Activated T-helper 1 cell treated with anti-CD3 and anti-CD28 coated beads, Interleukin-12 subunit alpha, Interleukin-12 subunit beta, Interleukin-2, Interleukin-4 antibody, amounts not matched to agents 30 ng/mL and 10 ng/mL and 1 ng/mL, durations not matched to agents 14 hours and 24 hours and 36 hours (primary cell): ENCODE measurements around the gene UXS1. TPM values are rescaled to one million over a fixed set of nuclear protein-coding genes. Genes with fewer than 3 reads are reported as not detected.
A peak's percentile ranks its signal among the peaks of the same experiment; 100 is the strongest.

Source experiments
- DNase-seq: peaks from one replicate; pipeline ENCODE4 v3.0.0; 2021; ENCODE audit warnings: low spot score
- H3K27ac Mint-ChIP-seq: one replicate; pipeline ENCODE4 v1.8.0; 2021; ENCODE audit warnings: mild to moderate bottlenecking, mixed read lengths
- H3K27me3 Mint-ChIP-seq: one replicate; pipeline ENCODE4 v1.8.0; 2022; ENCODE audit warnings: mild to moderate bottlenecking, moderate library complexity, mixed read lengths; ENCODE audit not compliant: insufficient read depth
- H3K36me3 Mint-ChIP-seq: one replicate; pipeline ENCODE4 v1.8.0; 2021; ENCODE audit warnings: low read depth, mixed read lengths
- H3K4me1 Mint-ChIP-seq: one replicate; pipeline ENCODE4 v1.8.0; 2021; ENCODE audit warnings: low read depth, mixed read lengths
- H3K4me3 Mint-ChIP-seq: one replicate; pipeline ENCODE4 v1.8.0; 2021; ENCODE audit warnings: mild to moderate bottlenecking, moderate library complexity, mixed read lengths
- H3K9me3 Mint-ChIP-seq: one replicate; pipeline ENCODE4 v1.8.0; 2021; ENCODE audit warnings: mixed read lengths
- intact Hi-C: fragments of 100-400 bp; cut with micrococcal nuclease; formaldehyde crosslinking; loops from one replicate; pipeline ENCODE4 v1.15.1; 2024
- total RNA-seq: library from RNA; stranded (reverse); gene quantifications from 2 replicates; pipeline ENCODE4 v1.2.3, GENCODE V29; 2022

The UXS1 gene
- total RNA-seq, 1 donor from 2014 or later, result 36.7 TPM

DNA sequence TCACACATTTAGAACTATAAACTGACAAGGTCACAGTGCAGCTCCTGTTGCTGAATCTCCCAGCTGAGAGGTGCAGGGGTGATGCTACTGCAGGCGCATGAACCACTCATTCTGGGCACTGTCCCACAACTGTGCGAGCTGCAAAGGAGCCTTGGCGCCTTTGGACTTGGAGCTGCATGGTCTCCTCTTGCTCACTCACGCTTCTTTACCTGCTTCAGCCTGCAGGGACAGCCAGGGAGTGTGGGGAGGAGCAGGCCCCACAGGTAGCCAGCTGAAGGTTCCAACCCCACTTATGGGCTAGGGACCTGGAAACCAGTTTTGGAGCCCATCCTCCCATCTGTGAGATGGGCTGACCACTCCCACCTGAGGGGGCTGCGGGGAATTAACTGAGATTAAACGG is 75.0 kb downstream of the UXS1 start:
- no peak overlapping the region for H3K4me3 Mint-ChIP-seq
- intact Hi-C loops, result no loop called here
- no peak overlapping the region for H3K27ac Mint-ChIP-seq
- H3K27me3 Mint-ChIP-seq, result no peaks in the 10 kb centered on the region
- H3K9me3 Mint-ChIP-seq, result no peaks in the 10 kb centered on the region
- H3K36me3 Mint-ChIP-seq, result peaks cover 6% of the 10 kb centered on the region
- no peaks in the 10 kb centered on the region for H3K4me1 Mint-ChIP-seq
- no peak for DNase-seq

DNA sequence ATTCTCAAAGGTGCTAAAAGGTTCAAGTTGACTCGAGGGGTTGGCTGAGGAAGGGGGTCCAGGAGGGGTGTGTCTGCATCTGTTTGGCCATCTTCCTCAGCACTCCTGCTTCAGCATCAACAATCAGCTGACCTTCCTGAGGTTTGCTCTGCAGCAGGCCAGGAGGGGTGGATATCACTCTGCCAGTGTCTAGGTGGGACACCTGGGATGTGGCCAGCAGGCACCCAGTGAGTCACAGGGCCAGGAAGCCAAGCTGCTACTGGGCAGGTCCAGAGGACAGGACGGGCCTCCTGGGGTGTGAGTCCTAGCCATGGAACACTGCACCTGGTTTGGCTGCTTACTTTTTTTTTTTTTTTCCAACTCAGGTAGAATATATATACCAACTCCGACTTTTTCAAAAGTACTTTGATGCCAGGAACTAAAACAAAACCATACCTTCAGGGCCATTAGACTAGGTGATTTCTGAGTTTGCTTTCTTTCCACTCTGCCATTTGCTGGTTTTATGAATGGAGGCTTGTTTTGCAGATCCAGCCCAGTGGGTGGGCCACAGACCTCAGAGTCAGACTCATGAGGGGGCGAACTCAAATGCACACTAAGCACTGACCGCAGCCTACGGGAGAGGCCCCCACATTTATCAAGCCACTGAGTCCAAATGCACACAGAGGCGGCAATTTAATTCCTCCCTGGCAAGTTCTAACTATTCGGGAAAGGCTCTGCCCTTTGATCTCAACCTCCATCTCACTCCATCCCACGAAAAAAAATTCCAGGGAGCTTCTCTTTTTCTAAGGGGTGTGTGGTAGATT is 76.0 kb downstream of the UXS1 start:
- Mint-ChIP-seq H3K9me3 (no peaks in the 10 kb centered on the region), H3K27me3 (no peaks in the 10 kb centered on the region), H3K4me3 (no peak overlapping the region), H3K36me3 (peaks cover 3% of the 10 kb centered on the region), H3K4me1 (no peaks in the 10 kb centered on the region), H3K27ac (no peak overlapping the region)
- DNase-seq, result no peak
- intact Hi-C loops, result no loop called here

DNA sequence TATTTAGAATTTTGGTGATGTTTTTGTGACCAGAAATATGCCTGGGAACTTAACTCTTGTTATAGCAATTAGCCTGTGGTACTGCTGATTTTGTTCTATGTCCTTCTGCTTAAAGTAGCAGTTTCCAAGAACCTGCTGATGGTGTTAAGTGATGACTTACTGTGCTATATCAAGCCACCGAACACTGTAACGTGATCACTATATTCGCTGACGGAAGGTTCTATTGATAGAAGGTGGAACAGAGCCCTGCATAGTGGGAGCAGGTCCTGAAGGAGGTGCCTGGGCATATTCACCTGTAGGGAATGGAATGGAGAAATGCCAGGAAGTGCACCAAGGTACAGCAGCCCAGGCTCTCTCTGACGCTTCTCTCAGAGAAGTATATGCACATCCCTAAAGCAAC is 76.8 kb downstream of the UXS1 start:
- H3K27me3 Mint-ChIP-seq, result no peaks in the 10 kb centered on the region
- no peaks in the 10 kb centered on the region for H3K4me1 Mint-ChIP-seq
- no peaks in the 10 kb centered on the region for H3K9me3 Mint-ChIP-seq
- no peak overlapping the region for H3K27ac Mint-ChIP-seq
- DNase-seq, result no peak
- no peak overlapping the region for H3K4me3 Mint-ChIP-seq
- intact Hi-C loops, result no loop called here
- peaks cover 4% of the 10 kb centered on the region for H3K36me3 Mint-ChIP-seq

DNA sequence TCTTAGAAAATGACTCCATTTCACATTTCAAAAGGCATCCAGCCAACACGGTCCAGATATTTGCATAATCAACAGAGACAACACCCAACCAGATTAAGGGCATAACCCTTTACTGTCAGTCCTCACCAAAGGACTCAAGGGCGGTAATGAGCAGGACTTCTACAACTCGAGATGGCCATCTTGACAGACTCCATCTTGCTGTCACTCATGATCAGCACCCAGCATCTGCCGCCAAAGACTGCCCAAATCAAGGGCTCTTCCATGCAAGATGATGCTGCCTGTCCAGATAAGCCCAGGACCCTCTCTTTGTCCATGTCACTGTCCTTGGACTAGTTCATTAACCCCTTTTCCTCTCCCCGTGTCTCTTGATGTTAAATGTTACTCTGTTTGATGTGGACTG is 77.9 kb downstream of the UXS1 start:
- Mint-ChIP-seq H3K27ac (no peak overlapping the region), H3K36me3 (peaks cover 9% of the 10 kb centered on the region), H3K27me3 (no peaks in the 10 kb centered on the region), H3K4me1 (no peaks in the 10 kb centered on the region), H3K9me3 (no peaks in the 10 kb centered on the region), H3K4me3 (no peak overlapping the region)
- no peak for DNase-seq
- intact Hi-C loops, result no loop called here

DNA sequence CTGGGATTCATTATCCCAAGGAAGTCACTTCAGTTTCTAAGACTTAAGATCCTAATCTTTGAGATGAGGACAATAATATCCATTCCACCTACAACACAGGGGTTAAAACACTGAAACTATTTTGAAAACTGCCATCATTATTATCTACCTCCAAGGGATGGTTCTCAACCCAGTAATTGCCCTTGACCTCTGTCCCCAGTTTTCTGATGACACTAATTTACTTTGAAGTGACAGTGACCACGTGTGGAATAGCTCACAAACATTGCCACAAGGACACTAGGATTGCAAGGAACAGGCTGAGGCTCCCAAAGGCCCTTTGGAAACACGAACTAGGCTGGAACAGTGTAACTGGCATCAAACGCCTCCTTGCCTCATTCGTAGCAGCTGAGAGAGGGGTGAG is 78.4 kb downstream of the UXS1 start:
- no peak overlapping the region for H3K27ac Mint-ChIP-seq

DNA sequence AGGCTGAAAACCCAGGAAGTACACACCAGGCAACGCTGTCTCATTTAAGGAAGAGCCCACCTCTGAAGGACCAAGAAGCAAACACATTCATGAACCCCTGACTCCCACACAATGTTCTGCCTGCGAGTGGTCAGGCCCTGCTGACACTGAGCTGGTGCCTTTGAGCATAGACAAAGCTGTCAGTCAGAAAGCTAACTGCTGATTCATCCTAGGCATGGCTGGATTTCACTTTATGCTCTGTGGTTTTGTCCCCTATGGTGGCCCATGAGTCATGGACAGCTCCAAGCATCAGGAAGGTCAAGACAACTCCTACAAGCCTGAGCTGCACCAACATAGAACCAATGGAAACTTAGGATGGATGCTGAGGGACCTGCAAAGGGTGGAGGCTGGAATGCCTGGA is 78.9 kb downstream of the UXS1 start:
- Mint-ChIP-seq H3K9me3 (no peaks in the 10 kb centered on the region), H3K4me3 (no peak overlapping the region), H3K36me3 (peaks cover 16% of the 10 kb centered on the region), H3K27me3 (no peaks in the 10 kb centered on the region), H3K27ac (peak overlapping the region; percentile 6), H3K4me1 (no peaks in the 10 kb centered on the region)
- intact Hi-C loops, result no loop called here
- DNase-seq, result no peak

More for the DNA sequence above, 78.4 kb downstream of the UXS1 start:
- no peaks in the 10 kb centered on the region for H3K4me1 Mint-ChIP-seq
- H3K4me3 Mint-ChIP-seq, result no peak overlapping the region
- H3K27me3 Mint-ChIP-seq, result no peaks in the 10 kb centered on the region
- no peak for DNase-seq
- intact Hi-C loops, result no loop called here
- peaks cover 14% of the 10 kb centered on the region for H3K36me3 Mint-ChIP-seq
- H3K9me3 Mint-ChIP-seq, result no peaks in the 10 kb centered on the region

DNA sequence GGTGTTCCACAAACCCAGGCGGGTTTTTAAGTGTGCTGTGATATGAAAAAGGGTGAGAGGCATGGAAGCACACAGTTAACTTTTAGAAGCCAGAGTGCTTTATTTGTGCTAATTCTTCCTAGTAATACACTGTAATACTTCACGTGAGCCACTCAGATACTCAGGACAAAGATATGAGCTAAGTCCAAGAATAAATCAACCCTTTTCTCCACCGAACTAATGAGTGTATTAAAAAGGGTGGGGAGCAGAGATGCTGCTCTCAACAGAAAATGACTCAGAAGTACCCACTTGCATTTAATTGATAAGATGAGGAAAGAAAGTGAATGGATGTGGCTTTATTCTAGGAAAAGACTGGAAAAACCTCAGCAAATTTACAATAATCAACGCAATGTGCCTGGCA is 79.9 kb downstream of the UXS1 start:
- Mint-ChIP-seq H3K4me3 (no peak overlapping the region), H3K27me3 (no peaks in the 10 kb centered on the region), H3K9me3 (no peaks in the 10 kb centered on the region), H3K4me1 (no peaks in the 10 kb centered on the region), H3K36me3 (peaks cover 19% of the 10 kb centered on the region), H3K27ac (no peak overlapping the region)
- intact Hi-C loops, result no loop called here
- DNase-seq, result no peak

DNA sequence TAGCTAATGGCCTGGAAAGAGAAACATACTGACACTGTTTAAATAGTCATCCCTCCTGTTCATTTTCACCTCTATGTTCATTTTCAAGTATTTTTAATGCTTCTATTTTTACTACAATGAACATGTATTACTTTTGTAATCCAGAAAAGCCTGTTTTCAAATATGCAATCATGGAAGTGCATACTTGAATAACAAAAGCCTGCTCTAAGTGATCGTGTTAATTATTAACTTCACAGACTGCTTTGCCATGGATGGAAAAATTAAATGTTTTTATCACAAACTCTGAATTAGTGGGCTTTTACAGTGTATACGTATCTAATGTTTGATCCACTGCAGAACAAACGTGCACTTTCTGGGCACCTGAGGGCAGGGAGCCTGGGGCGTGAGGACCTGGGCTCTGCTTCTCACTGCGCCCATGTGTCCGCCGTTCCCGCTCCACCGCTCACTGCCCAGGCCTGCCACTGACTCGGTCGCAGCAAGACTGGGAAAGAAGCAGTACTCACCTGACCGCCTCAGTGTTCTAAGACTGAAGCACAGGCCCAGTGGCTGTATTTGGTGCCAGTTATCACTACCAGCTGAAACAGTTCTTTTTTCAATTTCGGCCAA is 80.6 kb downstream of the UXS1 start:
- no peak overlapping the region for H3K27ac Mint-ChIP-seq
- H3K36me3 Mint-ChIP-seq, result peaks cover 19% of the 10 kb centered on the region
- no peaks in the 10 kb centered on the region for H3K4me1 Mint-ChIP-seq
- H3K27me3 Mint-ChIP-seq, result no peaks in the 10 kb centered on the region
- H3K4me3 Mint-ChIP-seq, result no peak overlapping the region
- intact Hi-C loops, result no loop called here
- no peak for DNase-seq
- no peaks in the 10 kb centered on the region for H3K9me3 Mint-ChIP-seq

DNA sequence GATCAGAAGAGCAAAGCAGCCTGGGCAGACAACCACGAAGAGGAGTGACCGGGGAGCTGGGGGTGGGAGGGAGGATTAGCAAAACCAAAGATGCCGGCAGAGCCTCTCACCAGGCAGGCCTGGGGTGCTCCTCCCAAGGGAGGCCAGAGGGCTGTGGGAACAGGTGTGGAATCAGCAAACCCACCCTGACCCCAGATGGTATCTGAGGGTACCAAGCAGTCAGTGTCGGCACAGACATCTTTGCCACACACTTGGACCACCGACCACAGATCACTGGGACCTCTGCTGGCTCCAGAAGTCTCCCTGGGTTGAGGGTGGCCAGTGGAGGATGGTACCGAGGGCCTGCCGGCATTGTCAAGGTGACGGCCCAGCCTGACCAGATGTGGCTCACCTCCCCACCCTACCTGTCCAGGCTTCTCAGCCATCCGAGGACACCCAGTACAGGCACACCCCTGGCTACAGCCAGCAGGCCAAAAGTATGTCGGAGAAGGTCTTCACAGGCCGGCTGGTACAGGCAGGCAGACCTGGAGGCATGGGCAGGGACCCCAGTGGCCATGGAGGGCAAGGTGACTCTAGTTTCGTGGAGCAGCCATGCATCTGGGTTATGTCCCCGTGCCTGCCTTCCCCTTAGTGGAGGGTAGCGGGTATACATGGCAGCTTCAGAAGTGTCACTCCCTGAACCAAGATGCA is 82.1 kb downstream of the UXS1 start:
- Mint-ChIP-seq H3K9me3 (no peaks in the 10 kb centered on the region), H3K4me1 (peaks cover 8% of the 10 kb centered on the region), H3K27ac (no peak overlapping the region), H3K27me3 (no peaks in the 10 kb centered on the region), H3K36me3 (peaks cover 19% of the 10 kb centered on the region), H3K4me3 (no peak overlapping the region)
- no peak for DNase-seq
- intact Hi-C loops, result no loop called here

DNA sequence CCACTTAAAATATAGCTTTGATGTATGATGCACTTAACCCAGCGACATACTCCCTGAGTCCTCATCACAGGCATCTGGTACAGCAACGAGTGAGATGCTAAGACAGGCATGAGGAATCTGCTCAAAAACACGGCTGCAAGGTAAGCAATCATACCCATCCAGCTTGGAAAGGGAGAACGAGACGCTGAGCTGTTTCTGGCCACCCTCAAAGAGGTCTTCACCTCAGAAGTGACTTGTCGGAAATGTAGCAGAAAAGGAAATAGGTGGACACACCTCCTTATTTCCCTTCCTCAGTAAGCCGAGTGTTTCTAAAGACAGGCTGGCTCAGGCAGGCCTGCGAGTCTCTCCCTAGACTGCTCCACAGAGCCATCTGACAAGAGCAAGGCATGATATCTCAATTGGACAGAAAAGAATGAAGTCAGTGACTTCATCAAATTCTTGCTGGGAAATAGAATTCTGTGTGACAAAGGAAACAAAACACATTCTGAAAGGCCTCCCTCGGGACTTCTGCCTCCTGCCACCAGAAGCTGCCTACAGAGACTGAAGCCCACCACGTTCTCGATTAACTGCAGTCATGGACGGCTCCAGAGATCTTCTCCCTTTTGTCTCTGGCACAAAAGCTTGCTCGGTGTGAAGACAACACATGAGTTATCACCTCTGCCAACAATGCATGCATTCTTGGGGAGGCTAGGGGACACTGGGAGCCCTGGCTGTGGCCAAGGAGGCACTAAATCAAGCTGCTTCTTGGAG is 84.3 kb downstream of the UXS1 start:
- Mint-ChIP-seq H3K9me3 (no peaks in the 10 kb centered on the region), H3K4me3 (no peak overlapping the region), H3K36me3 (peaks cover 24% of the 10 kb centered on the region), H3K27me3 (no peaks in the 10 kb centered on the region), H3K27ac (no peak overlapping the region), H3K4me1 (peaks cover 16% of the 10 kb centered on the region)
- intact Hi-C loops, result loop anchor here (5.0 kb wide), 1 partner anchor 32 kb away; no protein-coding TSS in a partner anchor
- no peak for DNase-seq

DNA sequence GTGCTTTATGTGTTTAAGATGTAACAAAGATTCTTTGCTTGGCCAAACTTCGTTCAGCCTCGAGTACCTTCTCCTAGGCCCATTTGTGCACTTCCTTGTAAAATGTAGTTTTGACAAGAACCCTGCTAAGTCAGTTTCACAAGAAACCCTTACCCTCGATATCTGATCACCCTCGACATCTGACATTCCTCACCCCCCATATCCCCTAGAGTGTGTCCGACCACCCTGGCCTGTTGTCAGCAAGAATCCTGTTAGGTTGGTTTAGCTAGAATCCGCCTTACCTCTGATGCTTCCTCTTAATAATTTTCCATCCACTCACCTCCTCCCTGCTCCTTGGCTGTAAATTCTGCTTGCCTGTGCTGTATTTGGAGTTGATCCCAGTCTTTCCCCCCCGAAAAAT is 85.3 kb downstream of the UXS1 start:
- Mint-ChIP-seq H3K4me3 (no peak overlapping the region), H3K27ac (no peak overlapping the region), H3K36me3 (peaks cover 24% of the 10 kb centered on the region), H3K27me3 (no peaks in the 10 kb centered on the region), H3K4me1 (peaks cover 16% of the 10 kb centered on the region), H3K9me3 (no peaks in the 10 kb centered on the region)
- no peak for DNase-seq
- intact Hi-C loops, result loop anchor here (5.0 kb wide), 1 partner anchor 34 kb away; no protein-coding TSS in a partner anchor

DNA sequence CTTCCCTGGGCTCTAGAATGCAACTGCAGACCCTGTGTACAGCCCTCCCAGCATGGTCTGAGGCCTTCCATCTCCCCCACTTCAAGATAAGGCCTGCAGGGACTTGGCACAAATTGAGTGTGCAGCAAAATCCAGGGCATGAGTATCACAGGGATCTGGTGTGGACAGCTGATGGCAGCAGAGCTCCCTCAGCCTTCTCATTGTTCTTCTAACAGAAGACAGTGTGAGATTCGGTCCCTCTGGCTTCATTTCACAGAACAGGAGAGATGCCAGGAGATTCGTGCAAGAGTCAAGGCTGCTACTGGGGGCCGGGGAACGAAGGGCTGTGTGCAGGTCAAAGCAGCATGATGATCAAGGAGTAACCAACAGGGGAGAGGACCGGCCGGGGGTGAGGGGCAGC is 85.8 kb downstream of the UXS1 start:
- peaks cover 16% of the 10 kb centered on the region for H3K4me1 Mint-ChIP-seq
- H3K27me3 Mint-ChIP-seq, result no peaks in the 10 kb centered on the region
- no peak overlapping the region for H3K27ac Mint-ChIP-seq
- no peak overlapping the region for H3K4me3 Mint-ChIP-seq
- DNase-seq, result no peak
- no peaks in the 10 kb centered on the region for H3K9me3 Mint-ChIP-seq
- peaks cover 24% of the 10 kb centered on the region for H3K36me3 Mint-ChIP-seq
- intact Hi-C loops, result loop anchor here (5.0 kb wide), 1 partner anchor 34 kb away; no protein-coding TSS in a partner anchor
